IMR-90 (cell line): ENCODE results near the gene DCC. TPM values are rescaled to one million over a fixed set of nuclear protein-coding genes. Genes with fewer than 3 reads are reported as not detected.

Experiments used
- ATAC-seq: fragments of 200-7000 bp; cut with Tn5 transposase; 2 replicates; pipeline ENCODE4 v1.9.1; 2020; ENCODE audit warnings: low read depth, mild to moderate bottlenecking, moderate library complexity
- BruUV-seq: library from RNA; stranded (reverse); fragments of 400-500 nt; replicated peaks from 2 replicates; lab custom pipeline; 2021; lab: Mats Ljungman, UMichigan
- CTCF ChIA-PET: fragments of 300-600 bp; formaldehyde crosslinking; extraction: SDS; loops from one replicate; lab custom pipeline; 2021; ENCODE audit warnings: antibody characterized with exemption; lab: Yijun Ruan, JAX
- POLR2A ChIA-PET: fragments of 300-600 bp; sonication (Branson Sonifier 250); formaldehyde crosslinking; loops from one replicate; lab custom pipeline; 2022; ENCODE audit warnings: antibody characterized with exemption; ENCODE audit not compliant: unreplicated experiment; lab: Charles Lee
- DNase-seq: peaks from one replicate; pipeline ENCODE4 v3.0.0; 2013
- H2AFZ ChIP-seq: replicated peaks from 2 replicates; pipeline ENCODE3; 2013; ENCODE audit warnings: low read length, mild to moderate bottlenecking; ENCODE audit not compliant: poor library complexity
- H2AK5ac ChIP-seq: 2 replicates; pipeline ENCODE4 v1.6.1; 2013; ENCODE audit warnings: low read depth, low read length, inconsistent platforms
- H2AK9ac ChIP-seq: replicated peaks from 2 replicates; pipeline ENCODE3; 2013; ENCODE audit warnings: mild to moderate bottlenecking, low read depth, low read length, moderate library complexity; ENCODE audit not compliant: poor library complexity
- H2BK120ac ChIP-seq: 2 replicates; pipeline ENCODE4 v1.6.1; 2013; ENCODE audit warnings: low read depth, low read length, inconsistent platforms
- H2BK15ac ChIP-seq: 3 replicates; pipeline ENCODE4 v1.6.1; 2013; ENCODE audit warnings: low read depth, low read length, inconsistent platforms
- H2BK20ac ChIP-seq: 2 replicates; pipeline ENCODE4 v1.6.1; 2013; ENCODE audit warnings: low read depth, mild to moderate bottlenecking, inconsistent platforms, low read length, moderate library complexity
- H2BK5ac ChIP-seq: 2 replicates; pipeline ENCODE4 v1.6.1; 2013; ENCODE audit warnings: mild to moderate bottlenecking, low read depth, low read length, inconsistent platforms; ENCODE audit not compliant: poor library complexity, severe bottlenecking
- H3K14ac ChIP-seq: replicated peaks from 2 replicates; pipeline ENCODE4 v1.6.1; 2013; ENCODE audit warnings: low read depth, low read length, inconsistent platforms
- H3K18ac ChIP-seq: 2 replicates; pipeline ENCODE4 v1.6.1; 2013; ENCODE audit warnings: low read depth, low read length, control low read depth
- H3K23ac ChIP-seq: 2 replicates; pipeline ENCODE4 v1.6.1; 2013; ENCODE audit warnings: low read depth, low read length, inconsistent platforms
- H3K27ac ChIP-seq: 2 replicates; pipeline ENCODE4 v1.5.1; 2013; ENCODE audit warnings: mild to moderate bottlenecking, control low read depth, low read length; ENCODE audit not compliant: insufficient read depth
- H3K27me3 ChIP-seq: 2 replicates; pipeline ENCODE4 v1.6.1; 2013; ENCODE audit warnings: low read length; ENCODE audit not compliant: control insufficient read depth, insufficient read depth
- H3K36me3 ChIP-seq: 2 replicates; pipeline ENCODE4 v1.6.1; 2013; ENCODE audit warnings: low read length, mixed read lengths; ENCODE audit not compliant: control insufficient read depth, insufficient read depth
- H3K4ac ChIP-seq: 2 replicates; pipeline ENCODE4 v1.6.1; 2013; ENCODE audit warnings: low read depth, low read length, inconsistent platforms
- H3K4me1 ChIP-seq: 2 replicates; pipeline ENCODE4 v1.6.1; 2013; ENCODE audit warnings: low read length, mixed read lengths; ENCODE audit not compliant: control insufficient read depth, insufficient read depth
- H3K4me2 ChIP-seq: 2 replicates; pipeline ENCODE4 v1.6.1; 2013; ENCODE audit warnings: low read depth, mild to moderate bottlenecking, control low read depth, low read length, moderate library complexity
- H3K4me3 ChIP-seq: 2 replicates; pipeline ENCODE4 v1.5.1; 2013; ENCODE audit warnings: low read depth, mild to moderate bottlenecking, control low read depth, low read length, moderate library complexity; ENCODE audit not compliant: insufficient read depth
- H3K56ac ChIP-seq: 2 replicates; pipeline ENCODE4 v1.6.1; 2013; ENCODE audit warnings: low read length, inconsistent platforms; ENCODE audit not compliant: insufficient read depth; ENCODE audit errors: extremely low read depth
- H3K79me1 ChIP-seq, 2 experiments: 2 replicates each; pipeline ENCODE4 v1.6.1; 2013; ENCODE audit warnings: low read length in 2 of 2, inconsistent platforms in 1 of 2, low read depth in 1 of 2
- H3K9ac ChIP-seq: 2 replicates; pipeline ENCODE4 v1.6.1; 2013; ENCODE audit warnings: low read depth, low read length, control low read depth
- H3K9me1 ChIP-seq: 2 replicates; pipeline ENCODE4 v1.6.1; 2013; ENCODE audit warnings: low read length, inconsistent platforms; ENCODE audit not compliant: insufficient read depth
- H3K9me3 ChIP-seq: 2 replicates; pipeline ENCODE4 v1.6.1; 2013; ENCODE audit warnings: low read length; ENCODE audit not compliant: control insufficient read depth, insufficient read depth
- H4K20me1 ChIP-seq: 2 replicates; pipeline ENCODE4 v1.6.1; 2013; ENCODE audit warnings: low read length, inconsistent platforms; ENCODE audit not compliant: insufficient read depth
- H4K5ac ChIP-seq: 2 replicates; pipeline ENCODE4 v1.6.1; 2013; ENCODE audit warnings: mild to moderate bottlenecking, low read depth, low read length, control low read depth
- H4K8ac ChIP-seq, 2 experiments: 2 replicates each; pipeline ENCODE4 v1.6.1; 2013; ENCODE audit warnings: low read depth in 2 of 2, low read length in 2 of 2, control low read depth in 1 of 2, inconsistent platforms in 1 of 2
- H4K91ac ChIP-seq: 2 replicates; pipeline ENCODE4 v1.6.1; 2013; ENCODE audit warnings: low read depth, low read length, inconsistent platforms; ENCODE audit not compliant: insufficient read depth
- BHLHE40 ChIP-seq: fragments of 150-350 bp; IDR thresholded peaks from 2 replicates; pipeline ENCODE4 v1.6.1; 2016; ENCODE audit warnings: mild to moderate bottlenecking, low read depth, low read length
- CEBPB ChIP-seq: IDR thresholded peaks from 2 replicates; pipeline ENCODE4 v1.6.1; 2012; ENCODE audit warnings: low read depth, low read length, improper control_type of control experiment
- CHD1 ChIP-seq: IDR thresholded peaks from 2 replicates; pipeline ENCODE4 v1.6.1; 2012; ENCODE audit warnings: low read depth, low read length, improper control_type of control experiment
- ELK1 ChIP-seq: fragments of 150-350 bp; IDR thresholded peaks from 2 replicates; pipeline ENCODE4 v1.6.1; 2016; ENCODE audit warnings: low read depth, mild to moderate bottlenecking, low read length, moderate library complexity, borderline replicate concordance
- FOS ChIP-seq: fragments of 150-350 bp; IDR thresholded peaks from 2 replicates; pipeline ENCODE4 v1.6.1; 2016; ENCODE audit warnings: low read depth, low read length
- MAFK ChIP-seq: IDR thresholded peaks from 2 replicates; pipeline ENCODE4 v1.6.1; 2012; ENCODE audit warnings: low read depth, low read length, improper control_type of control experiment
- MAZ ChIP-seq: IDR thresholded peaks from 2 replicates; pipeline ENCODE4 v1.6.1; 2012; ENCODE audit warnings: low read depth, mild to moderate bottlenecking, low read length, improper control_type of control experiment, moderate library complexity, borderline replicate concordance
- MXI1 ChIP-seq: IDR thresholded peaks from 2 replicates; pipeline ENCODE4 v1.6.1; 2012; ENCODE audit warnings: low read depth, mild to moderate bottlenecking, low read length, moderate library complexity, borderline replicate concordance
- NFE2L2 ChIP-seq: fragments of 150-350 bp; IDR thresholded peaks from 2 replicates; pipeline ENCODE4 v1.6.1; 2016; ENCODE audit warnings: low read depth, mild to moderate bottlenecking, low read length
- POLR2A ChIP-seq: IDR thresholded peaks from 2 replicates; pipeline ENCODE4 v1.6.1; 2012; ENCODE audit warnings: mild to moderate bottlenecking, low read depth, low read length
- RAD21 ChIP-seq: IDR thresholded peaks from 2 replicates; pipeline ENCODE4 v1.6.1; 2012; ENCODE audit warnings: low read length, improper control_type of control experiment
- RCOR1 ChIP-seq: IDR thresholded peaks from 2 replicates; pipeline ENCODE4 v1.6.1; 2012; ENCODE audit warnings: mild to moderate bottlenecking, low read length, improper control_type of control experiment; ENCODE audit not compliant: insufficient replicate concordance
- RFX5 ChIP-seq: IDR thresholded peaks from 2 replicates; pipeline ENCODE4 v1.8.0; 2012; ENCODE audit warnings: low read depth, mild to moderate bottlenecking, low read length, moderate library complexity
- SMC3 ChIP-seq: fragments of 150-350 bp; IDR thresholded peaks from 2 replicates; pipeline ENCODE4 v1.6.1; 2016; ENCODE audit warnings: low read depth, mild to moderate bottlenecking, antibody characterized with exemption, low read length, moderate library complexity
- USF2 ChIP-seq: fragments of 150-350 bp; IDR thresholded peaks from 2 replicates; pipeline ENCODE4 v1.6.1; 2017; ENCODE audit warnings: mild to moderate bottlenecking, antibody characterized with exemption, low read length, low read depth
- WGBS, 2 experiments: methylation state at CpG; one replicate each; pipeline versions ENCODE4 v1.1.5 to v1.1.7; 2013; ENCODE audit warnings: missing lambda C conversion rate in 2 of 2; ENCODE audit not compliant: insufficient read length in 1 of 2; ENCODE audit errors: extremely low coverage in 2 of 2; 5-methylcytosine and 5-hydroxymethylcytosine counted together
- dilution Hi-C: fragments of 300-500 bp; cut with HindIII; formaldehyde crosslinking; loops from one replicate; pipeline ENCODE4 v1.14.3; 2018; ENCODE audit warnings: low sequenced_read_pairs; ENCODE audit not compliant: unreplicated experiment
- in situ Hi-C: fragments of 300-500 bp; cut with MboI; formaldehyde crosslinking; loops from 3 replicates; pipeline ENCODE4 v1.14.3; 2019; ENCODE audit warnings: low sequenced_read_pairs, inconsistent platforms, mixed read lengths
- intact Hi-C: fragments of 100-400 bp; cut with micrococcal nuclease; formaldehyde crosslinking; loops from 2 replicates; pipeline ENCODE4 v1.10.0; 2022
- polyA plus RNA-seq, 3 experiments: library from polyadenylated mRNA; depleted of rRNA; stranded (reverse); fragments of >200 nt; gene quantifications; 2 replicates each; pipeline ENCODE4 v1.2.3, GENCODE V29; 2012; ENCODE audit warnings: low replicate concordance in 1 of 3
- total RNA-seq: library from RNA; depleted of rRNA; stranded (reverse); fragments of >200 nt; gene quantifications from 2 replicates; pipeline ENCODE4 v1.2.3, GENCODE V29; 2012
- TF ChIP-seq, protein P1 (sequence below): conservative IDR thresholded peaks from 2 replicates; pipeline ENCODE4 v1.5.1; 2012; ENCODE audit warnings: mild to moderate bottlenecking, low read depth, low read length, improper control_type of control experiment

Gene DCC
- total and polyA plus RNA-seq, 2 of the 4 experiments (the other 2 are of a cell fraction) = 0.31 to 0.54 TPM

- Histone ChIP-seq H3K4me1 (no peaks in the 10 kb centered on the region), H2AK5ac (no peak overlapping the region), H2AFZ (no peak overlapping the region), H3K14ac (no peak overlapping the region), H3K18ac (no peak overlapping the region), H3K27me3 (no peaks in the 10 kb centered on the region), H3K27ac (no peak overlapping the region), H3K23ac (no peak overlapping the region), H4K5ac (no peak overlapping the region), H4K91ac (no peak overlapping the region), H2BK15ac (no peak overlapping the region), H2BK120ac (no peak overlapping the region), H3K9ac (no peak overlapping the region), H2BK5ac (no peak overlapping the region), H3K9me1 (no peaks in the 10 kb centered on the region), H3K4me2 (no peak overlapping the region), H3K4me3 (no peak overlapping the region), H3K4ac (no peak overlapping the region), H3K36me3 (no peaks in the 10 kb centered on the region), H4K8ac (no peak overlapping the region), H3K79me1 (no peaks in the 10 kb centered on the region), H3K56ac (no peak overlapping the region), H2BK20ac (no peak overlapping the region), H2AK9ac (no peak overlapping the region), H3K9me3 (peaks cover 10% of the 10 kb centered on the region), H4K20me1 (no peaks in the 10 kb centered on the region)
- in situ Hi-C loops (no loop called here), intact Hi-C loops (no loop called here), dilution Hi-C loops (no loop called here)
- POLR2A ChIA-PET = no interaction called here
- WGBS, 2 experiments = no CpG with 5 or more reads among the region's 3 CpGs
- DNase-seq = no peak
- no TSS peak for BruUV-seq
- CTCF ChIA-PET = interaction anchor here (0.6 kb wide), 1 partner anchor 733 kb away, joined by 3 read pairs; no protein-coding TSS in a partner anchor
- no peak for TF ChIP-seq POLR2A
- TF ChIP-seq SMC3 = no peak
- no peak for TF ChIP-seq MXI1
- TF ChIP-seq BHLHE40 = no peak
- no peak for TF ChIP-seq FOS
- TF ChIP-seq USF2 = no peak
- TF ChIP-seq NFE2L2 = no peak
- no peak for TF ChIP-seq CHD1
- TF ChIP-seq, protein P1, sequence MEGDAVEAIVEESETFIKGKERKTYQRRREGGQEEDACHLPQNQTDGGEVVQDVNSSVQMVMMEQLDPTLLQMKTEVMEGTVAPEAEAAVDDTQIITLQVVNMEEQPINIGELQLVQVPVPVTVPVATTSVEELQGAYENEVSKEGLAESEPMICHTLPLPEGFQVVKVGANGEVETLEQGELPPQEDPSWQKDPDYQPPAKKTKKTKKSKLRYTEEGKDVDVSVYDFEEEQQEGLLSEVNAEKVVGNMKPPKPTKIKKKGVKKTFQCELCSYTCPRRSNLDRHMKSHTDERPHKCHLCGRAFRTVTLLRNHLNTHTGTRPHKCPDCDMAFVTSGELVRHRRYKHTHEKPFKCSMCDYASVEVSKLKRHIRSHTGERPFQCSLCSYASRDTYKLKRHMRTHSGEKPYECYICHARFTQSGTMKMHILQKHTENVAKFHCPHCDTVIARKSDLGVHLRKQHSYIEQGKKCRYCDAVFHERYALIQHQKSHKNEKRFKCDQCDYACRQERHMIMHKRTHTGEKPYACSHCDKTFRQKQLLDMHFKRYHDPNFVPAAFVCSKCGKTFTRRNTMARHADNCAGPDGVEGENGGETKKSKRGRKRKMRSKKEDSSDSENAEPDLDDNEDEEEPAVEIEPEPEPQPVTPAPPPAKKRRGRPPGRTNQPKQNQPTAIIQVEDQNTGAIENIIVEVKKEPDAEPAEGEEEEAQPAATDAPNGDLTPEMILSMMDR = no peak
- TF ChIP-seq CEBPB = no peak
- TF ChIP-seq MAZ = no peak
- no peak for TF ChIP-seq RFX5
- no peak for TF ChIP-seq RCOR1
- TF ChIP-seq RAD21 = no peak
- TF ChIP-seq MAFK = no peak
- no peak for TF ChIP-seq ELK1
- no peak for ATAC-seq
Measured at GRCh38 chr18:52874774-52875173, 534.8 kb downstream of the DCC start.
